ENCODE data around the gene KLHL26. TPM values are rescaled to one million over a fixed set of nuclear protein-coding genes. Genes with fewer than 3 reads are reported as not detected.
"Not testable (repeated sequence)": the region's sequence is repeated elsewhere in the genome, so short reads cannot be mapped to it uniquely, and the experiment has no call there.

KLHL26 gene
- total and polyA plus RNA-seq, 4 experiments from 2014 or later = 4.4 to 14.8 (median 10.6) TPM

- no peaks in the 10 kb centered on the region for H3K9me3 Mint-ChIP-seq
- peak overlapping the region in 6 of 7 donors; percentile 32 to 96 (median 90) for H3K27ac Mint-ChIP-seq
- H3K27me3 Mint-ChIP-seq = no peaks in the 10 kb centered on the region
- intact Hi-C loops (cut with micrococcal nuclease) = no loop called here
- H3K36me3 ChIP-seq (ENCODE audit: insufficient read depth, low read length) = peaks cover 4% of the 10 kb centered on the region
- ChIA-PET CTCF (ENCODE audit: partially characterized antibody) (interaction anchor here (1.0 to 4.9 kb wide), 12 partner anchors 22 to 257 kb away, joined by 3 to 58 read pairs (median 10); partner anchors contain the start of genes ELL, KXD1 and TMEM59L), POLR2A (ENCODE audit: partially characterized antibody) (interaction anchor here (0.6 to 6.3 kb wide), 9 partner anchors 18 to 241 kb away, joined by 3 to 122 read pairs (median 9); partner anchors contain the start of genes ELL, KXD1, UBA52 and UPF1)
- H3K27me3 ChIP-seq (ENCODE audit: insufficient read depth, low read length) = no peaks in the 10 kb centered on the region
- peaks cover 45% of the 10 kb centered on the region for H3K4me1 ChIP-seq (ENCODE audit: insufficient read depth, low read length)
- H3K27ac ChIP-seq (ENCODE audit: low read depth, low read length) = no peak overlapping the region
- H3K36me3 Mint-ChIP-seq = peaks cover 0 to 6% of the 10 kb centered on the region in 2 donors
- no peak overlapping the region for H3K4me3 ChIP-seq (ENCODE audit: low read length in 2 of 2)
- H3K4me1 Mint-ChIP-seq = peaks cover 24 to 53% (median 39%) of the 10 kb centered on the region in 4 donors
- peak in 1 of 5 donors; percentile 36 for DNase-seq
- H3K4me3 Mint-ChIP-seq = peak overlapping the region; percentile 52 to 93 (median 88)
- no peaks in the 10 kb centered on the region for H3K9me3 ChIP-seq (ENCODE audit: control insufficient read depth in 1 of 2, low read length in 2 of 2)
Measured at GRCh38 chr19:18590273-18591272, 46.3 kb upstream of the KLHL26 start.

GRCh38 chr19:18591735-18592385, 45.0 kb upstream of the KLHL26 start:
- H3K4me3 ChIP-seq (ENCODE audit: low read length in 2 of 2) = no peak overlapping the region
- H3K9me3 ChIP-seq (ENCODE audit: control insufficient read depth in 1 of 2, low read length in 2 of 2) = no peaks in the 10 kb centered on the region
- Mint-ChIP-seq H3K9me3 (no peaks in the 10 kb centered on the region), H3K27ac (peak overlapping the region in 3 of 7 donors; percentile 53 to 83 (median 70)), H3K4me1 (peaks cover 26 to 46% (median 34%) of the 10 kb centered on the region in 4 donors), H3K27me3 (no peaks in the 10 kb centered on the region), H3K36me3 (peaks cover 0 to 6% of the 10 kb centered on the region in 2 donors), H3K4me3 (peak overlapping the region in 2 of 8 donors; percentile 41 to 61)
- ChIA-PET POLR2A (ENCODE audit: partially characterized antibody) (interaction anchor here (0.5 kb wide), 1 partner anchor 165 kb away, joined by 3 read pairs; no protein-coding TSS in a partner anchor), CTCF (ENCODE audit: partially characterized antibody) (interaction anchor here (0.8 to 4.9 kb wide), 6 partner anchors 20 to 256 kb away, joined by 3 to 31 read pairs (median 8); partner anchors contain the start of gene UBA52)
- peaks cover 43% of the 10 kb centered on the region for H3K4me1 ChIP-seq (ENCODE audit: insufficient read depth, low read length)
- peaks cover 4% of the 10 kb centered on the region for H3K36me3 ChIP-seq (ENCODE audit: insufficient read depth, low read length)
- no peak for DNase-seq
- intact Hi-C loops (cut with micrococcal nuclease) = no loop called here
- H3K27me3 ChIP-seq (ENCODE audit: insufficient read depth, low read length) = no peaks in the 10 kb centered on the region
- H3K27ac ChIP-seq (ENCODE audit: low read depth, low read length) = no peak overlapping the region

DNA sequence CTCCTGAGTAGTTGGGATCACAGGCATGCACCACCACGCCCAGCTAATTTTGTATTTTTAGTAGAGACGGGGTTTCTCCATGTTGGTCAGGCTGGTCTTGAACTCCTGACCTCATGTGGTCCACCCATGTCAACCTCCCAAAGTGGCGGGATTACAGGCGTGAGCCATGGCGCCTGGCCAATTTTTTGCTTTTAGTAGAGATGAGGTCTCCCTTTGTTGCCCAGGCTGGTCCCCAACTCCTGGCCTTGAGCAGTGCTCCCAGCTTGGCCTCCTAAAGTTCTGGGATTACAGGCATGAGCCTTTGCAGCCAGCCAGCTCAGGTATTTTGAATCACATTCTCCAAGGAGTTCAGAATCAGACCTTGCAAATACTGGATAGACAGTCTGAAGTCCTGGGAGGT, 44.1 kb upstream of the KLHL26 start:
- H3K9me3 ChIP-seq (ENCODE audit: control insufficient read depth in 1 of 2, low read length in 2 of 2); H3K36me3 Mint-ChIP-seq; H3K27me3 Mint-ChIP-seq; H3K9me3 Mint-ChIP-seq; H3K27me3 ChIP-seq (ENCODE audit: insufficient read depth, low read length); H3K36me3 ChIP-seq (ENCODE audit: insufficient read depth, low read length); H3K27ac ChIP-seq (ENCODE audit: low read depth, low read length); DNase-seq; H3K4me3 ChIP-seq (ENCODE audit: low read length in 2 of 2); intact Hi-C loops (cut with micrococcal nuclease): not testable (repeated sequence)
- H3K4me1 ChIP-seq (ENCODE audit: insufficient read depth, low read length) = peaks cover 40% of the 10 kb centered on the region
- Mint-ChIP-seq H3K27ac (peak overlapping the region in 4 of 7 donors; percentile 18 to 82 (median 37)), H3K4me1 (peaks cover 24 to 44% (median 32%) of the 10 kb centered on the region in 4 donors), H3K4me3 (peak overlapping the region in 4 of 8 donors; percentile 3 to 69 (median 16))
- ChIA-PET CTCF (ENCODE audit: partially characterized antibody) (interaction anchor here (0.7 to 2.4 kb wide), 10 partner anchors 21 to 255 kb away, joined by 3 to 25 read pairs (median 5); partner anchors contain the start of genes FKBP8 and UBA52), POLR2A (ENCODE audit: partially characterized antibody) (interaction anchor here (0.8 to 2.8 kb wide), 6 partner anchors 21 to 326 kb away, joined by 3 to 18 read pairs (median 7); partner anchors contain the start of genes COPE, ELL, KXD1 and UBA52)

DNA sequence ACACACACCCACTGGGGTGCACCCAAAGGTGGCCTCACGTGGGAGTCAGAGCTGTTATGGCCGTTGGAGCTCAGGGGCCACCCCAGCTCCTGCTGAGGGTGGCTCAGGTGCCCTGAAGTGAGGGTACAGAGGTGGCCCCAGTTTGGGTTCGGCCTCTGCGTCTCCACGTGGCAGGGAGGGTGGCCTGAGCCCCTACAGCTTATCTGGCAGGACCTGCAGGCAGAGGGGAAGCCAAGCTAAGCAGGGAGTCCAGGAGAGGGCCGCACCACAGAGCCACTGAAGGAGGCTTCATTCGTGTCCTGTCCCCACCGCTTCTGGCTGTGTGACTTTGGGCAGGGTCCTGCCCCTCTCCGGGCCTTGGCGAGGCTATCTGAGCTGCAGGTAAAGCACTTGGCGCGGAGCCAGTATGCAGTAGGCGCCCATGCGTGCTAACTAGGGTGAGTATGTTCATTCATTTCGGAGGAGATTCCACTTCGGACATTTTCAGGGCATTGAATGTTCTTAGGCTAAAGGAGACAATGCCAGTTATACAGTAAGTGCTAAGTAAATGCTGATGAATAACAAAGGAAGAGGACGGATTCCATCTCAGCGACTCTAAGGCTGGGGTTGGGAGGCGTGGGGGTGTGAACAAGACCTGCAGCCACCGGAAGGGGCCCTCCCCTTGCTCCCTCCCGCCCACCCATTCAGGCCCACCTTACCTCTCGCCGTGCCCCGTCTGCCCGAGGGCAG, 43.3 kb upstream of the KLHL26 start:
- ChIA-PET POLR2A (ENCODE audit: partially characterized antibody) (interaction anchor here (0.8 to 2.8 kb wide), 9 partner anchors 12 to 326 kb away, joined by 3 to 18 read pairs (median 4); partner anchors contain the start of genes COPE, ELL, KXD1 and UBA52), CTCF (ENCODE audit: partially characterized antibody) (interaction anchor here (0.6 to 2.4 kb wide), 21 partner anchors 8 to 284 kb away, joined by 3 to 25 read pairs (median 4); partner anchors contain the start of genes FKBP8 and UBA52)
- peaks cover 0 to 6% of the 10 kb centered on the region in 2 donors for H3K36me3 Mint-ChIP-seq
- Histone ChIP-seq H3K27ac (ENCODE audit: low read depth, low read length) (peak overlapping the region; percentile 50), H3K4me3 (ENCODE audit: low read length in 2 of 2) (no peak overlapping the region), H3K9me3 (ENCODE audit: control insufficient read depth in 1 of 2, low read length in 2 of 2) (no peaks in the 10 kb centered on the region), H3K4me1 (ENCODE audit: insufficient read depth, low read length) (peaks cover 33% of the 10 kb centered on the region), H3K36me3 (ENCODE audit: insufficient read depth, low read length) (peaks cover 4% of the 10 kb centered on the region), H3K27me3 (ENCODE audit: insufficient read depth, low read length) (no peaks in the 10 kb centered on the region)
- DNase-seq = no peak
- no peaks in the 10 kb centered on the region for H3K27me3 Mint-ChIP-seq
- no peaks in the 10 kb centered on the region for H3K9me3 Mint-ChIP-seq
- intact Hi-C loops (cut with micrococcal nuclease) = loop anchor here (1.0 kb wide), 1 partner anchor 254 kb away; no protein-coding TSS in a partner anchor
- peak overlapping the region; percentile 15 to 92 (median 81) for H3K27ac Mint-ChIP-seq
- peaks cover 18 to 36% (median 26%) of the 10 kb centered on the region in 4 donors for H3K4me1 Mint-ChIP-seq
- peak overlapping the region in 7 of 8 donors; percentile 7 to 69 (median 52) for H3K4me3 Mint-ChIP-seq

GRCh38 chr19:18594096-18594823, 42.6 kb upstream of the KLHL26 start:
- H3K4me3 ChIP-seq (ENCODE audit: low read length in 2 of 2) = peak overlapping the region; percentile 52 to 57
- H3K27ac ChIP-seq (ENCODE audit: low read depth, low read length) = peak overlapping the region; percentile 50
- H3K4me3 Mint-ChIP-seq = peak overlapping the region; percentile 69 to 85 (median 76)
- peaks cover 4% of the 10 kb centered on the region for H3K36me3 ChIP-seq (ENCODE audit: insufficient read depth, low read length)
- H3K9me3 Mint-ChIP-seq = no peaks in the 10 kb centered on the region
- H3K36me3 Mint-ChIP-seq = peaks cover 0 to 6% of the 10 kb centered on the region in 2 donors
- ChIA-PET POLR2A (ENCODE audit: partially characterized antibody) (interaction anchor here (0.8 to 2.8 kb wide), 7 partner anchors 13 to 253 kb away, joined by 3 to 18 read pairs (median 7); partner anchors contain the start of genes ELL, TMEM59L, UBA52 and UPF1), CTCF (ENCODE audit: partially characterized antibody) (interaction anchor here (0.6 to 2.4 kb wide), 19 partner anchors 8 to 322 kb away, joined by 3 to 25 read pairs (median 4); partner anchors contain the start of genes FKBP8 and UBA52)
- H3K27me3 ChIP-seq (ENCODE audit: insufficient read depth, low read length) = no peaks in the 10 kb centered on the region
- no peaks in the 10 kb centered on the region for H3K9me3 ChIP-seq (ENCODE audit: control insufficient read depth in 1 of 2, low read length in 2 of 2)
- H3K27me3 Mint-ChIP-seq = peaks cover 0 to under 1% of the 10 kb centered on the region in 2 donors
- peak; percentile 69 to 80 (median 75) for DNase-seq
- intact Hi-C loops (cut with micrococcal nuclease) = loop anchor here (1.0 kb wide), 1 partner anchor 253 kb away; no protein-coding TSS in a partner anchor
- H3K27ac Mint-ChIP-seq = peak overlapping the region in 6 of 7 donors; percentile 56 to 91 (median 78)
- peaks cover 18 to 36% (median 25%) of the 10 kb centered on the region in 4 donors for H3K4me1 Mint-ChIP-seq
- peaks cover 32% of the 10 kb centered on the region for H3K4me1 ChIP-seq (ENCODE audit: insufficient read depth, low read length)

All from CD4-positive, alpha-beta memory T cell (primary cell).